LNCaP clone FGC (cell line): ENCODE measurements around the gene PPP1R13L.
"Not testable (repeated sequence)": the region's sequence is repeated elsewhere in the genome, so short reads cannot be mapped to it uniquely, and the experiment has no call there.

Experiments
- DNase-seq: peaks from one replicate; pipeline ENCODE4 v3.0.0-alpha.2; 2011; ENCODE audit warnings: low read depth
- H3K4me3 ChIP-seq: 2 replicates; pipeline ENCODE4 v1.5.1; 2011; ENCODE audit warnings: mild to moderate bottlenecking, low read depth, low read length, control low read depth
- CTCF ChIP-seq: IDR thresholded peaks from 2 replicates; pipeline ENCODE4 v1.5.1; 2012; ENCODE audit warnings: mild to moderate bottlenecking; ENCODE audit not compliant: control insufficient read depth, insufficient read depth; ENCODE audit errors: extremely low read depth

The PPP1R13L gene

GRCh38 chr19:45420356-45420755 is 15.5 kb upstream of the PPP1R13L start:
- H3K4me3 ChIP-seq: no peak overlapping the region
- no peak for TF ChIP-seq CTCF
- DNase-seq: no peak

- no peak overlapping the region for H3K4me3 ChIP-seq
- no peak for TF ChIP-seq CTCF
- no peak for DNase-seq
Measured at GRCh38 chr19:45419895-45420294, 15.0 kb upstream of the PPP1R13L start.

GRCh38 chr19:45419396-45419795 is 14.5 kb upstream of the PPP1R13L start:
- no peak overlapping the region for H3K4me3 ChIP-seq
- no peak for TF ChIP-seq CTCF

GRCh38 chr19:45418802-45419201 is 13.9 kb upstream of the PPP1R13L start:
- DNase-seq: no peak
- no peak overlapping the region for H3K4me3 ChIP-seq
- no peak for TF ChIP-seq CTCF

More at GRCh38 chr19:45419396-45419795, 14.5 kb upstream of the PPP1R13L start:
- DNase-seq: no peak

- no peak overlapping the region for H3K4me3 ChIP-seq
- no peak for DNase-seq
- TF ChIP-seq CTCF: no peak
Measured at GRCh38 chr19:45417151-45417550, 12.3 kb upstream of the PPP1R13L start.

GRCh38 chr19:45414468-45414867 is 9.6 kb upstream of the PPP1R13L start:
- TF ChIP-seq CTCF: no peak
- no peak for DNase-seq
- H3K4me3 ChIP-seq: no peak overlapping the region

GRCh38 chr19:45413497-45413896 is 8.6 kb upstream of the PPP1R13L start:
- no peak for DNase-seq
- H3K4me3 ChIP-seq: no peak overlapping the region
- TF ChIP-seq CTCF: no peak

GRCh38 chr19:45410330-45410729 is 5.5 kb upstream of the PPP1R13L start:
- H3K4me3 ChIP-seq, DNase-seq: not testable (repeated sequence)
